ENCODE measurements around the gene PTPN3. TPM values are rescaled to one million over a fixed set of nuclear protein-coding genes. Genes with fewer than 3 reads are reported as not detected.

The PTPN3 gene
- total and polyA plus RNA-seq, 2 experiments from 2014 or later = 1.4 to 2.6 TPM

DNA sequence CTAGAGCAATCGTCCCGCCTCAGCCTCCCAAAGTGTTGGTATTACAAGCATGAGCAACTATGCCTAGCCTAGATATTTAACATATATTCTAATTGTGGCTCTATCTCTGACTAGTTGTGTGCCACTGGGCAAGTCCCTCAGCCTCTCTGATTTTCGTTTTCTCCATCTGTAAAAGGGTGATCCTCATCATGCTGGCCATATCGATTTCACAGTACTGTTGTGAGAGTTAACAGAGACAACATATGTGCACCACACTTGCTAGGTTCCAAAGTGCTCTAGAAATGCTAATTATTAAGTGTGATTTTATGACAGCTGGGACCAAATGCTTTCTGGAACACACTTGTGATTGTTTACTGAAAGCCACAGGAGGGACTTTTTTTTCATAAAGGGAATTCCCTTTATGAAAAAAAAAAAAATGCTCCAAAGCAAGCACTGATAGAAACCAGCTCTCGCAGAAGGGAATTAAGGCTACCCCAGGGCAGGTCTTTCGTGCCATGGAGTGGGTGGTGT is 98.8 kb downstream of the PTPN3 start (continued):
- TF ChIP-seq, protein P1, sequence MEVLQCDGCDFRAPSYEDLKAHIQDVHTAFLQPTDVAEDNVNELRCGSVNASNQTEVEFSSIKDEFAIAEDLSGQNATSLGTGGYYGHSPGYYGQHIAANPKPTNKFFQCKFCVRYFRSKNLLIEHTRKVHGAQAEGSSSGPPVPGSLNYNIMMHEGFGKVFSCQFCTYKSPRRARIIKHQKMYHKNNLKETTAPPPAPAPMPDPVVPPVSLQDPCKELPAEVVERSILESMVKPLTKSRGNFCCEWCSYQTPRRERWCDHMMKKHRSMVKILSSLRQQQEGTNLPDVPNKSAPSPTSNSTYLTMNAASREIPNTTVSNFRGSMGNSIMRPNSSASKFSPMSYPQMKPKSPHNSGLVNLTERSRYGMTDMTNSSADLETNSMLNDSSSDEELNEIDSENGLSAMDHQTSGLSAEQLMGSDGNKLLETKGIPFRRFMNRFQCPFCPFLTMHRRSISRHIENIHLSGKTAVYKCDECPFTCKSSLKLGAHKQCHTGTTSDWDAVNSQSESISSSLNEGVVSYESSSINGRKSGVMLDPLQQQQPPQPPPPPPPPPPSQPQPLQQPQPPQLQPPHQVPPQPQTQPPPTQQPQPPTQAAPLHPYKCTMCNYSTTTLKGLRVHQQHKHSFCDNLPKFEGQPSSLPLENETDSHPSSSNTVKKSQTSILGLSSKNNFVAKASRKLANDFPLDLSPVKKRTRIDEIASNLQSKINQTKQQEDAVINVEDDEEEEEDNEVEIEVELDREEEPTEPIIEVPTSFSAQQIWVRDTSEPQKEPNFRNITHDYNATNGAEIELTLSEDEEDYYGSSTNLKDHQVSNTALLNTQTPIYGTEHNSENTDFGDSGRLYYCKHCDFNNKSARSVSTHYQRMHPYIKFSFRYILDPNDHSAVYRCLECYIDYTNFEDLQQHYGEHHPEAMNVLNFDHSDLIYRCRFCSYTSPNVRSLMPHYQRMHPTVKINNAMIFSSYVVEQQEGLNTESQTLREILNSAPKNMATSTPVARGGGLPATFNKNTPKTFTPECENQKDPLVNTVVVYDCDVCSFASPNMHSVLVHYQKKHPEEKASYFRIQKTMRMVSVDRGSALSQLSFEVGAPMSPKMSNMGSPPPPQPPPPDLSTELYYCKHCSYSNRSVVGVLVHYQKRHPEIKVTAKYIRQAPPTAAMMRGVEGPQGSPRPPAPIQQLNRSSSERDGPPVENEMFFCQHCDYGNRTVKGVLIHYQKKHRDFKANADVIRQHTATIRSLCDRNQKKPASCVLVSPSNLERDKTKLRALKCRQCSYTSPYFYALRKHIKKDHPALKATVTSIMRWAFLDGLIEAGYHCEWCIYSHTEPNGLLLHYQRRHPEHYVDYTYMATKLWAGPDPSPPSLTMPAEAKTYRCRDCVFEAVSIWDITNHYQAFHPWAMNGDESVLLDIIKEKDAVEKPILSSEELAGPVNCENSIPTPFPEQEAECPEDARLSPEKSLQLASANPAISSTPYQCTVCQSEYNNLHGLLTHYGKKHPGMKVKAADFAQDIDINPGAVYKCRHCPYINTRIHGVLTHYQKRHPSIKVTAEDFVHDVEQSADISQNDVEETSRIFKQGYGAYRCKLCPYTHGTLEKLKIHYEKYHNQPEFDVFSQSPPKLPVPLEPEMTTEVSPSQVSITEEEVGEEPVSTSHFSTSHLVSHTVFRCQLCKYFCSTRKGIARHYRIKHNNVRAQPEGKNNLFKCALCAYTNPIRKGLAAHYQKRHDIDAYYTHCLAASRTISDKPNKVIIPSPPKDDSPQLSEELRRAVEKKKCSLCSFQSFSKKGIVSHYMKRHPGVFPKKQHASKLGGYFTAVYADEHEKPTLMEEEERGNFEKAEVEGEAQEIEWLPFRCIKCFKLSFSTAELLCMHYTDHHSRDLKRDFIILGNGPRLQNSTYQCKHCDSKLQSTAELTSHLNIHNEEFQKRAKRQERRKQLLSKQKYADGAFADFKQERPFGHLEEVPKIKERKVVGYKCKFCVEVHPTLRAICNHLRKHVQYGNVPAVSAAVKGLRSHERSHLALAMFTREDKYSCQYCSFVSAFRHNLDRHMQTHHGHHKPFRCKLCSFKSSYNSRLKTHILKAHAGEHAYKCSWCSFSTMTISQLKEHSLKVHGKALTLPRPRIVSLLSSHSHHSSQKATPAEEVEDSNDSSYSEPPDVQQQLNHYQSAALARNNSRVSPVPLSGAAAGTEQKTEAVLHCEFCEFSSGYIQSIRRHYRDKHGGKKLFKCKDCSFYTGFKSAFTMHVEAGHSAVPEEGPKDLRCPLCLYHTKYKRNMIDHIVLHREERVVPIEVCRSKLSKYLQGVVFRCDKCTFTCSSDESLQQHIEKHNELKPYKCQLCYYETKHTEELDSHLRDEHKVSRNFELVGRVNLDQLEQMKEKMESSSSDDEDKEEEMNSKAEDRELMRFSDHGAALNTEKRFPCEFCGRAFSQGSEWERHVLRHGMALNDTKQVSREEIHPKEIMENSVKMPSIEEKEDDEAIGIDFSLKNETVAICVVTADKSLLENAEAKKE (CRISPR knock-in tag; IDR thresholded peaks at IDR 0.05) = no peak
- TF ChIP-seq POLR2AphosphoS5 (IDR thresholded peaks at IDR 0.05; ENCODE audit: low read depth) = no peak

DNA sequence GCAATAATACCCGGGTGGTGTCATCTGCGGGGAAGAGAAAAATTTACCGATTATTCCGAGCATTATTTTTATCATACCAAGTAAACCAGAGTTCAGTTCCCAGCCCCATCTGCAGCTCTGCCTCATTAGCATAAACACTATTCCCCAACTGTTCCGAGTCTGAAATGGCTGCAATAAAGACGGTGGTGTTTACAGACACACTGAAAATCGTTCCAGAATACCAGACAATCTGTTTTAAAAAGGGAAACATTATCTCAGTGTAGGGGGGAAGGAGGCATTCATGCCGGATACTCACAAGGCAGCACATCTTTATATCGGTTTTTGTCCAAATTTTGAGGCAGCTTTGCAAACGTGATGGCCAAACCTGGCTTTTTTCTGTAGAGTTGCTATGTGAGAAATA is 106.9 kb downstream of the PTPN3 start:
- no peak overlapping the region for H2AFZ ChIP-seq
- no peak for ATAC-seq
- H3K4me3 ChIP-seq = no peak overlapping the region
- no peak overlapping the region for H3K27ac Mint-ChIP-seq
- H3K36me3 ChIP-seq (ENCODE audit: insufficient read depth) = no peaks in the 10 kb centered on the region
- peaks cover 4% of the 10 kb centered on the region for H3K27me3 Mint-ChIP-seq (ENCODE audit: insufficient read depth, low read depth, poor library complexity)
- no peaks in the 10 kb centered on the region for H3K27me3 ChIP-seq (ENCODE audit: insufficient read depth)
- H3K4me3 Mint-ChIP-seq = no peak overlapping the region
- H3K27ac ChIP-seq (ENCODE audit: low read depth) = no peak overlapping the region
- H3K36me3 Mint-ChIP-seq (ENCODE audit: low read depth) = no peaks in the 10 kb centered on the region; the same call in 2 of the 3 replicates
- no peaks in the 10 kb centered on the region for H3K4me1 ChIP-seq (ENCODE audit: insufficient read depth)
- no peak for DNase-seq (ENCODE audit: low spot score)
- no peaks in the 10 kb centered on the region for H3K79me2 ChIP-seq (replicated peaks; ENCODE audit: insufficient read depth)
- no peak overlapping the region for H3K4me2 ChIP-seq
- no peaks in the 10 kb centered on the region for H3K9me3 Mint-ChIP-seq
- 0 out of 2 replicates have a peak, but pooled peaks cover 3% of the 10 kb centered on the region for H3F3A ChIP-seq (replicated peaks; ENCODE audit: low read depth)
- no peaks in the 10 kb centered on the region for H3K9me2 ChIP-seq (ENCODE audit: insufficient read depth)
- no peaks in the 10 kb centered on the region for H4K20me1 ChIP-seq (replicated peaks; ENCODE audit: insufficient read depth)
- peaks cover 7% of the 10 kb centered on the region; the same call in 2 of the 3 replicates for H3K4me1 Mint-ChIP-seq
- TF ChIP-seq ZNF114 (CRISPR knock-in tag; IDR thresholded peaks at IDR 0.05) (no peak), POLR2AphosphoS5 (IDR thresholded peaks at IDR 0.05; ENCODE audit: low read depth) (no peak), JUNB (IDR thresholded peaks at IDR 0.05; ENCODE audit: unreplicated experiment) (no peak), EZH2 (IDR thresholded peaks at IDR 0.05; ENCODE audit: low read depth, unreplicated experiment) (no peak), EZH2phosphoT487 (IDR thresholded peaks at IDR 0.05; ENCODE audit: unreplicated experiment) (no peak)
- TF ChIP-seq, protein P1 (CRISPR knock-in tag; IDR thresholded peaks at IDR 0.05) = no peak
